ENCODE measurements around the gene TSPYL4. TPM values are rescaled to one million over a fixed set of nuclear protein-coding genes. Genes with fewer than 3 reads are reported as not detected.

The TSPYL4 gene
- total and polyA plus RNA-seq, 2 of the 8 experiments (the other 6 are each of a cell fraction or from before 2014, with no cell fraction given), result 20.5 to 22.6 TPM

- H3K23ac ChIP-seq (ENCODE audit: insufficient read length), result no peak overlapping the region
- H3K4me1 ChIP-seq (replicated peaks in 1 of 4; ENCODE audit: control insufficient read depth in 3 of 4, insufficient read depth in 4 of 4, low read length in 3 of 4), result peaks cover 0 to 5% (median 1%) of the 10 kb centered on the region in 4 experiments; a peak in 3 of 7 replicates
- H3K79me2 ChIP-seq (ENCODE audit: control insufficient read depth in 1 of 2, insufficient read depth in 2 of 2, low read length in 2 of 2), result no peaks in the 10 kb centered on the region
- peak overlapping the region in 1 of 4 experiments; percentile 64; a peak in 1 of 7 replicates for H3K9ac ChIP-seq (replicated peaks in 1 of 4; ENCODE audit: extremely low read depth in 1 of 4, low read depth in 3 of 4, low read length in 3 of 4)
- no peak overlapping the region for H3K14ac ChIP-seq (ENCODE audit: insufficient read length)
- no peaks in the 10 kb centered on the region for H3K79me1 ChIP-seq (ENCODE audit: low read depth, low read length)
- DNase-seq (ENCODE audit: low read depth in 1 of 2, low spot score in 2 of 2), result peak; percentile 71 to 98
- no peak overlapping the region for H3K18ac ChIP-seq (ENCODE audit: extremely low read depth, low read length)
- no peak overlapping the region for H3K4ac ChIP-seq (replicated peaks; ENCODE audit: insufficient read length, low read depth, low read length)
- no peaks in the 10 kb centered on the region for H3K9me3 ChIP-seq (ENCODE audit: insufficient read depth in 2 of 2, low read depth in 1 of 2, low read length in 1 of 2)
- ChIA-PET POLR2A (ENCODE audit: partially characterized antibody) (interaction anchor here (0.7 to 3.3 kb wide), 9 partner anchors 9 to 314 kb away, joined by 3 to 47 read pairs (median 3); partner anchors contain the start of genes TSPYL1 and TSPYL4), CTCF (ENCODE audit: partially characterized antibody) (interaction anchor here (0.5 to 3.3 kb wide), 12 partner anchors 12 to 332 kb away, joined by 3 to 30 read pairs (median 5); no protein-coding TSS in a partner anchor)
- no peak overlapping the region for H2BK120ac ChIP-seq (replicated peaks; ENCODE audit: low read depth, low read length)
- H3K27me3 ChIP-seq (replicated peaks in 1 of 4; ENCODE audit: control insufficient read depth in 3 of 4, extremely low read depth in 1 of 4, insufficient read depth in 3 of 4, low read length in 3 of 4), result no peaks in the 10 kb centered on the region
- H2BK15ac ChIP-seq (ENCODE audit: low read length), result no peak overlapping the region
- peak overlapping the region in 1 of 4 experiments; percentile 40; a peak in 3 of 8 replicates for H3K4me3 ChIP-seq (ENCODE audit: extremely low read depth in 1 of 4, insufficient read depth in 2 of 4, low read depth in 3 of 4, low read length in 4 of 4)
- no peak overlapping the region for H2BK5ac ChIP-seq (ENCODE audit: low read depth, low read length)
- H4K5ac ChIP-seq (ENCODE audit: insufficient read length, low read depth, low read length), result no peak overlapping the region
- no peak overlapping the region for H4K8ac ChIP-seq (ENCODE audit: extremely low read depth, insufficient read depth, low read length)
- peak overlapping the region; percentile 99 for H2AFZ ChIP-seq (ENCODE audit: low read length)
- WGBS, 2 experiments (ENCODE audit: extremely low coverage in 1 of 2, insufficient coverage in 1 of 2, insufficient read length in 1 of 2, insufficient replicate concordance in 2 of 2, low coverage in 1 of 2, low lambda C conversion rate in 2 of 2, missing lambda C conversion rate in 1 of 2), result 56% methylated on average over 17 of the region's 17 CpGs; no CpG with 5 or more reads in 1 of the 2 experiments
- no peaks in the 10 kb centered on the region for H3K23me2 ChIP-seq (ENCODE audit: low read depth, low read length)
- FAIRE-seq, result peak; percentile 99
- no peak overlapping the region for H2BK12ac ChIP-seq (ENCODE audit: low read depth, low read length)
- H3K27ac ChIP-seq (ENCODE audit: low read depth, low read length), result no peak overlapping the region; the same call in 1 of the 2 replicates
- H4K20me1 ChIP-seq (replicated peaks in 1 of 2; ENCODE audit: control insufficient read depth in 1 of 2, insufficient read depth in 2 of 2, low read length in 2 of 2), result no peaks in the 10 kb centered on the region
- no peak overlapping the region for H2AK5ac ChIP-seq (ENCODE audit: low read depth, low read length)
- H3K36me3 ChIP-seq (ENCODE audit: control insufficient read depth in 2 of 4, insufficient read depth in 4 of 4, low read length in 3 of 4), result no peaks in the 10 kb centered on the region
- H4K91ac ChIP-seq (replicated peaks; ENCODE audit: insufficient read length, low read length), result no peak overlapping the region
- peak overlapping the region; percentile 36 to 62 for H3K4me2 ChIP-seq (ENCODE audit: insufficient read depth in 1 of 2, low read depth in 2 of 2, low read length in 2 of 2)
- H2BK20ac ChIP-seq (ENCODE audit: low read length), result no peak overlapping the region
- H3K56ac ChIP-seq (replicated peaks; ENCODE audit: insufficient read length, low read depth, low read length), result no peak overlapping the region
- TF ChIP-seq FOSL1 (IDR thresholded peaks at IDR 0.05; ENCODE audit: insufficient read depth, low read depth, low read length) (no peak), TCF12 (IDR thresholded peaks at IDR 0.05; ENCODE audit: low read depth, low read length) (no peak), PHF8 (conservative IDR thresholded peaks at IDR 0.05; ENCODE audit: low read depth, low read length) (no peak), RXRA (IDR thresholded peaks at IDR 0.05; ENCODE audit: insufficient read depth, low read depth, low read length) (no peak), EP300 (IDR thresholded peaks at IDR 0.05; ENCODE audit: borderline replicate concordance in 1 of 2, low read depth in 2 of 2, low read length in 2 of 2) (no peak), HDAC6 (IDR thresholded peaks at IDR 0.05; ENCODE audit: low read depth, low read length) (no peak), YY1 (IDR thresholded peaks at IDR 0.05; ENCODE audit: low read depth, low read length) (no peak), SAP30 (IDR thresholded peaks at IDR 0.05; ENCODE audit: insufficient read depth, insufficient replicate concordance, low read length) (no peak), RFX5 (IDR thresholded peaks at IDR 0.05; ENCODE audit: borderline replicate concordance, low read depth, low read length) (peak; percentile 96), SUZ12 (IDR thresholded peaks at IDR 0.05; ENCODE audit: low read length) (no peak), CTBP2 (IDR thresholded peaks at IDR 0.05; ENCODE audit: borderline replicate concordance, insufficient read depth, insufficient read length, low read length) (no peak), TEAD4 (IDR thresholded peaks at IDR 0.05; ENCODE audit: low read depth, low read length) (no peak)
These were observed 24.5 kb downstream of the TSPYL4 start for GRCh38 chr6:116229287-116229913.
